ENCODE data around the gene MAP2K6. TPM values are rescaled to one million over a fixed set of nuclear protein-coding genes. Genes with fewer than 3 reads are reported as not detected.

Gene MAP2K6
- total RNA-seq, 1 experiment from 2014 or later: 9.6 TPM

- Histone ChIP-seq H3K9me3 (peaks cover 2% of the 10 kb centered on the region; the same call in 1 of the 2 replicates), H3K4me3 (ENCODE audit: low read depth, low read length) (no peak overlapping the region), H3K36me3 (ENCODE audit: control insufficient read depth, insufficient read depth, low read length) (no peaks in the 10 kb centered on the region), H3K27me3 (replicated peaks; ENCODE audit: control insufficient read depth, insufficient read depth, low read length) (no peaks in the 10 kb centered on the region), H3K4me1 (no peaks in the 10 kb centered on the region)
- Mint-ChIP-seq H3K36me3 (ENCODE audit: insufficient read depth, unreplicated experiment) (no peaks in the 10 kb centered on the region), H3K27ac (ENCODE audit: unreplicated experiment) (no peak overlapping the region), H3K9me3 (ENCODE audit: unreplicated experiment) (no peaks in the 10 kb centered on the region), H3K27me3 (ENCODE audit: insufficient read depth, unreplicated experiment) (peaks cover 4% of the 10 kb centered on the region), H3K4me1 (ENCODE audit: low read depth, unreplicated experiment) (no peaks in the 10 kb centered on the region), H3K4me3 (ENCODE audit: unreplicated experiment) (no peak overlapping the region)
- no TSS peak for BruUV-seq (replicated peaks)
- no peak for DNase-seq
- intact Hi-C loops (cut with micrococcal nuclease; ENCODE audit: unreplicated experiment): no loop called here
- CTCF ChIA-PET: no interaction called here
- no peak for TF ChIP-seq CTCF (IDR thresholded peaks at IDR 0.05; ENCODE audit: insufficient read depth in 1 of 2, low read depth in 1 of 2, low read length in 1 of 2, severe bottlenecking in 1 of 2, unreplicated experiment in 1 of 2)
- POLR2A ChIA-PET: no interaction called here
Observed at GRCh38 chr17:69597898-69598692, 183.6 kb downstream of the MAP2K6 start.

GRCh38 chr17:69602972-69603371, 188.5 kb downstream of the MAP2K6 start:
- CTCF ChIA-PET: no interaction called here
- H3K9me3 Mint-ChIP-seq (ENCODE audit: unreplicated experiment): no peaks in the 10 kb centered on the region
- BruUV-seq (replicated peaks): no TSS peak
- H3K4me3 Mint-ChIP-seq (ENCODE audit: unreplicated experiment): no peak overlapping the region
- Histone ChIP-seq H3K9me3 (no peaks in the 10 kb centered on the region), H3K4me3 (ENCODE audit: low read depth, low read length) (no peak overlapping the region), H3K27me3 (replicated peaks; ENCODE audit: control insufficient read depth, insufficient read depth, low read length) (no peaks in the 10 kb centered on the region), H3K4me1 (peaks cover 14% of the 10 kb centered on the region), H3K36me3 (ENCODE audit: control insufficient read depth, insufficient read depth, low read length) (no peaks in the 10 kb centered on the region)
- POLR2A ChIA-PET: no interaction called here
- H3K27me3 Mint-ChIP-seq (ENCODE audit: insufficient read depth, unreplicated experiment): peaks cover 2% of the 10 kb centered on the region
- TF ChIP-seq CTCF (IDR thresholded peaks at IDR 0.05; ENCODE audit: insufficient read depth in 1 of 2, low read depth in 1 of 2, low read length in 1 of 2, severe bottlenecking in 1 of 2, unreplicated experiment in 1 of 2): no peak
- peaks cover 15% of the 10 kb centered on the region for H3K4me1 Mint-ChIP-seq (ENCODE audit: low read depth, unreplicated experiment)
- H3K27ac Mint-ChIP-seq (ENCODE audit: unreplicated experiment): no peak overlapping the region
- no peak for DNase-seq
- intact Hi-C loops (cut with micrococcal nuclease; ENCODE audit: unreplicated experiment): no loop called here
- H3K36me3 Mint-ChIP-seq (ENCODE audit: insufficient read depth, unreplicated experiment): no peaks in the 10 kb centered on the region

Other genes starting within 250 kb of the MAP2K6 start
- gene ABCA10, start 185.9 kb upstream of the MAP2K6 start, total RNA-seq (2022): not detected in 2 replicates
- 10.0 and 11.0 TPM in 2 replicates for gene ABCA5, start 87.6 kb upstream of the MAP2K6 start, total RNA-seq (2022)